IPS-20b (cell line): ENCODE measurements around the gene RUSF1.
A peak's percentile ranks its signal among the peaks of the same experiment; 100 is the strongest.

Experiments
- H3K27ac ChIP-seq: one replicate; pipeline ENCODE4 v1.5.1; 2013; ENCODE audit warnings: low read length
- H3K27me3 ChIP-seq: 2 replicates; pipeline ENCODE4 v1.6.1; 2013; ENCODE audit warnings: mild to moderate bottlenecking, low read length, inconsistent platforms; ENCODE audit not compliant: insufficient read depth
- H3K36me3 ChIP-seq: 2 replicates; pipeline ENCODE4 v1.6.1; 2013; ENCODE audit warnings: low read depth, mild to moderate bottlenecking, inconsistent platforms, low read length, moderate library complexity; ENCODE audit not compliant: insufficient read depth
- H3K4me1 ChIP-seq: 2 replicates; pipeline ENCODE4 v1.6.1; 2013; ENCODE audit warnings: mild to moderate bottlenecking, control low read depth, inconsistent platforms, low read length, moderate library complexity; ENCODE audit not compliant: insufficient read depth
- H3K4me3 ChIP-seq: 2 replicates; pipeline ENCODE4 v1.5.1; 2013; ENCODE audit warnings: mild to moderate bottlenecking, low read length, inconsistent platforms
- H3K9ac ChIP-seq: 2 replicates; pipeline ENCODE4 v1.6.1; 2013; ENCODE audit warnings: low read depth, mild to moderate bottlenecking, inconsistent platforms, low read length, moderate library complexity
- H3K9me3 ChIP-seq: 2 replicates; pipeline ENCODE4 v1.6.1; 2013; ENCODE audit warnings: mild to moderate bottlenecking, low read depth, low read length, inconsistent platforms; ENCODE audit not compliant: insufficient read depth

The RUSF1 gene

DNA sequence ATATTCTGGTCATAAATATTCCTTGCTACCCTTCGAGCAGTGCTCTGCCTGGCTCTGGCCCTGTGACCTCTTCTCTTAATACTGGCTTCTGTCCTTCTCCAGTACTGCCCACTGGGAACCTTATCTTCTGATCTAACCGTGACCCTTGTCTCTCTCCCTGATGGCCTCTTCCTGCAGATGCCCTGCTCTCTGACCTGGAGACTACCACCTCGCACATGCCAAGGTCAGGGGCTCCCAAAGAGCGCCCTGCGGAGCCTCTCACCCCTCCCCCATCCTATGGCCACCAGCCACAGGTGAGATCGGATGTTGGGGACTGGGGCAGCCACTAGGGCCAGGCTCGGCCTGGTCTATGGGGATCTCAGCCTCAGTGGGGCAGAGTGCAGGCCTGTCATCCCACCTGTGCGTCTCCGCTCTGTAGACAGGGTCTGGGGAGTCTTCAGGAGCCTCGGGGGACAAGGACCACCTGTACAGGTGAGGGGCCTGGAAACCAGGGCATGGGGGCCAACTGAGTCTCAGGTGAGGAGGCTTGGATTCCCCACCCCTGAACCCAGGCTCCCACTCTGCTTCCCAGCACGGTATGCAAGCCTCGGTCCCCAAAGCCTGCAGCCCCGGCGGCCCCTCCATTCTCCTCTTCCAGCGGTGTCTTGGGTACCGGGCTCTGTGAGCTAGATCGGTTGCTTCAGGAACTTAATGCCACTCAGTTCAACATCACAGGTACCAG, 34.8 kb downstream of the RUSF1 start:
- Histone ChIP-seq H3K9me3 (no peaks in the 10 kb centered on the region), H3K4me1 (peaks cover 5% of the 10 kb centered on the region; the same call in 1 of the 2 replicates), H3K27ac (no peak overlapping the region), H3K36me3 (no peaks in the 10 kb centered on the region), H3K27me3 (peaks cover 67% of the 10 kb centered on the region), H3K4me3 (no peak overlapping the region), H3K9ac (no peak overlapping the region)

- H3K9ac ChIP-seq = peak overlapping the region; percentile 59; the same call in 1 of the 2 replicates
- no peaks in the 10 kb centered on the region for H3K9me3 ChIP-seq
- H3K27me3 ChIP-seq = peaks cover 61% of the 10 kb centered on the region
- no peak overlapping the region for H3K27ac ChIP-seq
- no peaks in the 10 kb centered on the region for H3K36me3 ChIP-seq
- H3K4me3 ChIP-seq = peak overlapping the region; percentile 75
- H3K4me1 ChIP-seq = peaks cover 5% of the 10 kb centered on the region; the same call in 1 of the 2 replicates
Measured at GRCh38 chr16:31472709-31473203, 35.4 kb downstream of the RUSF1 start.

GRCh38 chr16:31471875-31472708, 36.1 kb downstream of the RUSF1 start, which contains the start of gene TGFB1I1:
TSS of gene TGFB1I1 (plus strand) at chr16:31472152. CDS start at chr16:31472189, 37 bp downstream.
- H3K27ac ChIP-seq = no peak within 1 kb of the TSS
- peak within 1 kb of the TSS; percentile 59; the same call in 1 of the 2 replicates for H3K9ac ChIP-seq
- peak within 1 kb of the TSS; percentile 75 for H3K4me3 ChIP-seq
- no peaks in the 10 kb centered on the region for H3K9me3 ChIP-seq
- peaks cover 61% of the 10 kb centered on the region for H3K27me3 ChIP-seq
- peaks cover 5% of the 10 kb centered on the region; the same call in 1 of the 2 replicates for H3K4me1 ChIP-seq
- H3K36me3 ChIP-seq = no peaks in the 10 kb centered on the region

DNA sequence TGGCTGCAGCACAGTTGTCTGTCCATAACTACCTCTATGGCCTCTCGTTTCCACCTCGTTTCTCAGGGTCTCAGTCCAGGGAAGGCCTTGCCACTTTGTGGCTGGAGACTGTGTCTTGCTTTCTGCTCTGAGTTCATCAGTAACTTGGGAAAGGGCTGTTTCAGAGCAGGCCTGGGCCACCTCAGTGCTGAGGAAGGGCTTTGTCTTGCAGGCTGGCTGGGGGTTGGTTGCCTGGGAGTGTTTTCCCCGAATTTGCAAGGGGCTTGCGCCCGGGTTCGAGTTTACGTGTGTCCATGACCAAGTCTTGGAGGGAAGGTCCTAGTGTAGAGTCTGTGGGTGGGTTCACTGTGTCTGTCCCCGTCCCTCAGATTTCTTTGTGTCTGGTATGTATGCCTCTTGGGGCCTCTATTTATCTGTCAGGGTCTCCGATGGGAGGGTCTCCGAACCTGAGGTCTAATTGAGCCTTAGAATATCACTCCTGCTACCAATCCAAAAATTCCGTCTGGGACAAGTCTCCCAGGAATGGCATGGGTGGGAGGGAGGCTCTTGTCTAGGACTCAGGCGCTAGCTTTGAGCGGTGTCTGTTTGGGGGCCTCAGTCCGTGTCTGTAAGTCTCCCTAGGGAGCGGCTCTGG, 36.8 kb downstream of the RUSF1 start:
- H3K4me1 ChIP-seq = peaks cover 5% of the 10 kb centered on the region; the same call in 1 of the 2 replicates
- H3K4me3 ChIP-seq = peak overlapping the region; percentile 75
- H3K27ac ChIP-seq = no peak overlapping the region
- no peaks in the 10 kb centered on the region for H3K36me3 ChIP-seq
- H3K9ac ChIP-seq = peak overlapping the region; percentile 9; the same call in 1 of the 2 replicates
- H3K9me3 ChIP-seq = no peaks in the 10 kb centered on the region
- H3K27me3 ChIP-seq = peaks cover 57% of the 10 kb centered on the region

DNA sequence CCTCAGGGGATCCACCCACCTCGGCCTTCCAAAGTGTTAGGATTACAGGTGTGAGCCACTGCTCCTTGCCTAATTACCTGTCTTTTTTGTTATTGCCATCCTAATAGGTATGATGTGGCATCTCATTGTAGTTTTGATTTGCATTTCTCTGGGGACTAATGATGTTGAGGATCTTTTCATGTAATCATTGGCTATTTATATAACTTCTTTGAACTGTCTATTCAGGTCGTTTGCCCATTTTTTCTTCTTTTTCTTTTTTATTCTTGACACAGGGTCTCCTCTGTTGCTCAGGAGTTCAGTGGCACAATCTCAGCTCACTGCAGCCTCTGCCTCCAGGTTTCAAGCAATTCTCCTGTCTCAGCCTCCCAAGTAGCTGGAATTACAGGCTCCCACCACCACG, 37.6 kb downstream of the RUSF1 start:
- H3K9me3 ChIP-seq = no peaks in the 10 kb centered on the region
- no peak overlapping the region for H3K9ac ChIP-seq
- H3K36me3 ChIP-seq = peaks cover 1% of the 10 kb centered on the region; the same call in 1 of the 2 replicates
- no peak overlapping the region for H3K4me3 ChIP-seq
- peaks cover 5% of the 10 kb centered on the region; the same call in 1 of the 2 replicates for H3K4me1 ChIP-seq
- H3K27ac ChIP-seq = no peak overlapping the region
- H3K27me3 ChIP-seq = peaks cover 50% of the 10 kb centered on the region

GRCh38 chr16:31467858-31468257, 40.3 kb downstream of the RUSF1 start:
- H3K9ac ChIP-seq = no peak overlapping the region
- no peak overlapping the region for H3K27ac ChIP-seq
- H3K36me3 ChIP-seq = peaks cover 7% of the 10 kb centered on the region; the same call in 1 of the 2 replicates
- H3K4me1 ChIP-seq = peaks cover 5% of the 10 kb centered on the region; the same call in 1 of the 2 replicates
- no peak overlapping the region for H3K4me3 ChIP-seq
- H3K27me3 ChIP-seq = peaks cover 22% of the 10 kb centered on the region
- no peaks in the 10 kb centered on the region for H3K9me3 ChIP-seq

GRCh38 chr16:31467151-31467773, 40.9 kb downstream of the RUSF1 start:
- Histone ChIP-seq H3K27ac (no peak overlapping the region), H3K4me3 (no peak overlapping the region), H3K9ac (no peak overlapping the region)

GRCh38 chr16:31466381-31466841, 41.8 kb downstream of the RUSF1 start:
- Histone ChIP-seq H3K4me3 (no peak overlapping the region), H3K4me1 (peaks cover 4% of the 10 kb centered on the region; the same call in 1 of the 2 replicates), H3K9me3 (no peaks in the 10 kb centered on the region), H3K36me3 (peaks cover 7% of the 10 kb centered on the region; the same call in 1 of the 2 replicates), H3K27me3 (peaks cover 10% of the 10 kb centered on the region), H3K27ac (no peak overlapping the region), H3K9ac (no peak overlapping the region)

More at GRCh38 chr16:31467151-31467773, 40.9 kb downstream of the RUSF1 start:
- H3K9me3 ChIP-seq = no peaks in the 10 kb centered on the region
- H3K36me3 ChIP-seq = peaks cover 7% of the 10 kb centered on the region; the same call in 1 of the 2 replicates
- peaks cover 16% of the 10 kb centered on the region for H3K27me3 ChIP-seq
- peaks cover 5% of the 10 kb centered on the region; the same call in 1 of the 2 replicates for H3K4me1 ChIP-seq

GRCh38 chr16:31465788-31466370, 42.3 kb downstream of the RUSF1 start:
- no peaks in the 10 kb centered on the region for H3K4me1 ChIP-seq
- peaks cover 5% of the 10 kb centered on the region; the same call in 1 of the 2 replicates for H3K27me3 ChIP-seq
- no peak overlapping the region for H3K9ac ChIP-seq
- H3K36me3 ChIP-seq = peaks cover 7% of the 10 kb centered on the region; the same call in 1 of the 2 replicates
- no peak overlapping the region for H3K27ac ChIP-seq
- H3K4me3 ChIP-seq = no peak overlapping the region
- H3K9me3 ChIP-seq = no peaks in the 10 kb centered on the region

GRCh38 chr16:31464781-31465260, 43.4 kb downstream of the RUSF1 start:
- peaks cover 7% of the 10 kb centered on the region; the same call in 1 of the 2 replicates for H3K36me3 ChIP-seq
- no peak overlapping the region for H3K4me3 ChIP-seq
- H3K4me1 ChIP-seq = no peaks in the 10 kb centered on the region
- no peaks in the 10 kb centered on the region for H3K9me3 ChIP-seq
- H3K27ac ChIP-seq = no peak overlapping the region
- no peak overlapping the region for H3K9ac ChIP-seq
- no peaks in the 10 kb centered on the region for H3K27me3 ChIP-seq
